Loucy (cell line): Measurements from ENCODE around the gene WNT4.

ENCODE experiments used
- H2AFZ ChIP-seq: fragments of 200-600 bp; sonication (generic); 2 replicates; pipeline ENCODE4 v1.6.0; 2016; ENCODE audit warnings: antibody characterized with exemption, mild to moderate bottlenecking, low read length, moderate library complexity
- H3F3A ChIP-seq: fragments of 200-600 bp; 2 replicates; pipeline ENCODE4 v1.6.0; 2016; ENCODE audit warnings: antibody characterized with exemption, low read depth, mild to moderate bottlenecking
- H3K27me3 ChIP-seq: fragments of 200-600 bp; sonication (generic); 2 replicates; pipeline ENCODE4 v1.6.1; 2014; ENCODE audit warnings: low read length, mild to moderate bottlenecking; ENCODE audit not compliant: insufficient read depth, poor library complexity, severe bottlenecking
- H3K36me3 ChIP-seq: fragments of 200-600 bp; sonication (generic); 2 replicates; pipeline ENCODE4 v1.6.1; 2016; ENCODE audit warnings: low read length; ENCODE audit not compliant: insufficient read depth
- H3K4me1 ChIP-seq: fragments of 200-600 bp; sonication (generic); 2 replicates; pipeline ENCODE4 v1.5.1; 2014; ENCODE audit warnings: low read length, mild to moderate bottlenecking; ENCODE audit not compliant: insufficient read depth, poor library complexity, severe bottlenecking
- H3K4me2 ChIP-seq: fragments of 200-600 bp; sonication (generic); 2 replicates; pipeline ENCODE4 v1.6.0; 2014; ENCODE audit warnings: antibody characterized with exemption, low read length, low read depth, mild to moderate bottlenecking; ENCODE audit not compliant: poor library complexity, severe bottlenecking
- H3K4me3 ChIP-seq: fragments of 200-600 bp; sonication (generic); 2 replicates; pipeline ENCODE4 v1.5.1; 2014; ENCODE audit warnings: low read length, mild to moderate bottlenecking, mixed read lengths; ENCODE audit not compliant: poor library complexity, severe bottlenecking
- H3K79me2 ChIP-seq: fragments of 200-600 bp; sonication (generic); 2 replicates; pipeline ENCODE4 v1.6.1; 2014; ENCODE audit warnings: low read length; ENCODE audit not compliant: insufficient read depth
- H3K9ac ChIP-seq: fragments of 200-600 bp; sonication (generic); 2 replicates; pipeline ENCODE4 v1.6.0; 2014; ENCODE audit warnings: mild to moderate bottlenecking, low read depth, low read length, moderate library complexity; ENCODE audit not compliant: poor library complexity, severe bottlenecking
- H3K9me2 ChIP-seq: fragments of 200-600 bp; sonication (generic); replicated peaks from 2 replicates; pipeline ENCODE4 v1.6.1; 2016; ENCODE audit warnings: low read depth, low read length, mixed read lengths
- H3K9me3 ChIP-seq: fragments of 200-600 bp; sonication (generic); 2 replicates; pipeline ENCODE4 v1.6.1; 2014; ENCODE audit warnings: mild to moderate bottlenecking, antibody characterized with exemption, low read length, low read depth; ENCODE audit not compliant: insufficient read depth
- H4K20me1 ChIP-seq: fragments of 200-600 bp; sonication (generic); 2 replicates; pipeline ENCODE4 v1.6.0; 2014; ENCODE audit warnings: antibody characterized with exemption, low read length, mild to moderate bottlenecking; ENCODE audit not compliant: insufficient read depth, poor library complexity, severe bottlenecking
- EZH2phosphoT487 ChIP-seq: fragments of 200-600 bp; IDR thresholded peaks from 2 replicates; pipeline ENCODE4 v1.6.1; 2018; ENCODE audit warnings: antibody characterized with exemption, mild to moderate bottlenecking, moderate library complexity, borderline replicate concordance
- TF ChIP-seq, protein P1 (sequence below): fragments of 200-600 bp; sonication (generic); conservative IDR thresholded peaks from 2 replicates; pipeline ENCODE4 v1.5.1; 2014; ENCODE audit warnings: mild to moderate bottlenecking, antibody characterized with exemption, low read length

WNT4 gene

DNA sequence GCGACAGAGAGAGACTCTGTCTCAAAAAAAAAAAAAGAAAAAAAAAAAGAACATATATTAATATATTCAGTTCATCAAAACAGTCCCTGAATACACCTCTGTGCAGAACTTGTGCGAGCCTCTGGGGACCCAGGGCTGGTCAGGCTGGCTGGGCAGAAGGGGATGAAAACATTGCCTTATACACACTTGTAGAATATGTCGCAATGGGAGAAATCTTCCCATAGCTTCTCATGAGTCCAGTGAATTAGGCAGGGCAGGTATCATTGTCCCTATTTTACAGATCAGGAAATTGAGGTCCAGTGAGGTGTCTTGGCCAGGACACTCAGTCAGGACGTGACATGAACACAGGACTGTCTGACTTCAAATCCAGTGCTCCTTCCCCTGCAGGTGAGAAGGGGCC is 12.6 kb upstream of the WNT4 start:
- TF ChIP-seq, protein P1, sequence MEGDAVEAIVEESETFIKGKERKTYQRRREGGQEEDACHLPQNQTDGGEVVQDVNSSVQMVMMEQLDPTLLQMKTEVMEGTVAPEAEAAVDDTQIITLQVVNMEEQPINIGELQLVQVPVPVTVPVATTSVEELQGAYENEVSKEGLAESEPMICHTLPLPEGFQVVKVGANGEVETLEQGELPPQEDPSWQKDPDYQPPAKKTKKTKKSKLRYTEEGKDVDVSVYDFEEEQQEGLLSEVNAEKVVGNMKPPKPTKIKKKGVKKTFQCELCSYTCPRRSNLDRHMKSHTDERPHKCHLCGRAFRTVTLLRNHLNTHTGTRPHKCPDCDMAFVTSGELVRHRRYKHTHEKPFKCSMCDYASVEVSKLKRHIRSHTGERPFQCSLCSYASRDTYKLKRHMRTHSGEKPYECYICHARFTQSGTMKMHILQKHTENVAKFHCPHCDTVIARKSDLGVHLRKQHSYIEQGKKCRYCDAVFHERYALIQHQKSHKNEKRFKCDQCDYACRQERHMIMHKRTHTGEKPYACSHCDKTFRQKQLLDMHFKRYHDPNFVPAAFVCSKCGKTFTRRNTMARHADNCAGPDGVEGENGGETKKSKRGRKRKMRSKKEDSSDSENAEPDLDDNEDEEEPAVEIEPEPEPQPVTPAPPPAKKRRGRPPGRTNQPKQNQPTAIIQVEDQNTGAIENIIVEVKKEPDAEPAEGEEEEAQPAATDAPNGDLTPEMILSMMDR: no peak
- TF ChIP-seq EZH2phosphoT487: no peak
- H3K79me2 ChIP-seq: no peaks in the 10 kb centered on the region
- no peaks in the 10 kb centered on the region for H3K36me3 ChIP-seq
- no peak overlapping the region for H3K4me2 ChIP-seq
- H3K9me3 ChIP-seq: no peaks in the 10 kb centered on the region
- H3F3A ChIP-seq: no peaks in the 10 kb centered on the region
- no peaks in the 10 kb centered on the region for H3K27me3 ChIP-seq
- H3K9ac ChIP-seq: no peak overlapping the region
- H3K4me1 ChIP-seq: no peaks in the 10 kb centered on the region
- H3K9me2 ChIP-seq: no peaks in the 10 kb centered on the region
- no peak overlapping the region for H2AFZ ChIP-seq
- H4K20me1 ChIP-seq: no peaks in the 10 kb centered on the region
- no peak overlapping the region for H3K4me3 ChIP-seq

DNA sequence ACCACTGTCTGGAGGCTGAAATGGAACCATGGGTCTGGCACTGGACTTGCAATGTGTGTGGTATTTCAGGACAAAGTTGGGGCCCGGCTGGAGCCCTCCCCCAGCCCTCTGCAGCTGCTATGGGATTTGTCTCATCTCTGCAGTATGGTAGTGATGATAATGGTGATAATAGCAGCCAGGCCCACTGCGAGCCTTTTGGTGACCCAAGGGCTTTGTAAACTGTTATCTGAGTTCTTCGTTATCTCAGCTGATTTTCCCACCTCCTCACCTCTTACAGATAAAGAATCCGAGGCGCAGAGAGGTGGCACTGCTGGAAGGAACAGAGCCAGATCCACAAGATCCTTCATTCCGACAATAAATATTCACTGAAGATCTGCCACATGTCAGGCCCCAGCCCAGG is 11.7 kb upstream of the WNT4 start:
- Histone ChIP-seq H3K79me2 (no peaks in the 10 kb centered on the region), H3K9ac (no peak overlapping the region), H3K27me3 (no peaks in the 10 kb centered on the region), H3K9me3 (no peaks in the 10 kb centered on the region), H3K9me2 (no peaks in the 10 kb centered on the region), H3K36me3 (no peaks in the 10 kb centered on the region), H3K4me1 (no peaks in the 10 kb centered on the region), H3K4me2 (no peak overlapping the region), H4K20me1 (no peaks in the 10 kb centered on the region), H2AFZ (no peak overlapping the region), H3K4me3 (no peak overlapping the region), H3F3A (no peaks in the 10 kb centered on the region)
- TF ChIP-seq EZH2phosphoT487: no peak
- TF ChIP-seq, protein P1: no peak

DNA sequence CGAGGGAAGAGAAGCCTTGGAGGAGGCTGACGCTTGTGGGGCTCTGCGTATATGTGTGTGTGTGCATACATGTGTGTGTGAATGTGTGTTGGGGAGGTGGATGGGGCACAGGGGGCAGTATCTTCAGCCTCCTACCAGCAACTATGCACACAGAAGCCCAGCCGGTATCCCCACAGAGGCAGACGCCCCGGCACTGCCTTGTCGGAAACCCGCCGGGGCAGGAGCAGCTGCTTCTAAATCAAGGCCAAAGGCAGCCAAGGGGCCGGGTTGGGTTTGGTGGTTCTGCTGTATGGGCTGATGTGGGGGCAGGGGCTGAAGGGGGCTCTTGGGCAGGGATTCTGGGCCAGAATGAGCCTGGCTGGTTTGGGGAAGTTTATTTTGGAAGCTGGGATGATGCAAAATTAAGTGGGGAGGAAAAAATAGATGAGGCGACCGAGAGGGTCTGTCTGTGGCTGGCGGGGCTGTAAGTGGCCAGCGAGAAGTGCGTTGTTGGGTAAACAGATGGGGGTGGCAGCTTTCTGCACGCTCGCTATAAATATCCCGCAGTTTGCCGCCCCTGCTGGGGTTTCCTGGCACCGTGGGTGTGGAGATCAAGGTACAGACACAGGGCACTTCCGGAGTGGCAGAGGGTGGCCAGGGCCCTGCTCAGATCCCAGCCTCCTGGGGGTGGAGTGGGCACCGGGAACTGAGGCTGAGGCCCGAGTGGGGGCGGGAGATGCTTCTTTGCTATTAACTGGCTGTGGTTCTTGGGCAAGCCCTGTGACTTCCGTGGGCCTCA is 11.0 kb upstream of the WNT4 start:
- Histone ChIP-seq H3K9ac (no peak overlapping the region), H3F3A (no peaks in the 10 kb centered on the region), H3K27me3 (no peaks in the 10 kb centered on the region), H3K4me2 (no peak overlapping the region), H3K4me3 (no peak overlapping the region), H3K4me1 (no peaks in the 10 kb centered on the region), H2AFZ (no peak overlapping the region), H3K9me3 (no peaks in the 10 kb centered on the region), H3K36me3 (no peaks in the 10 kb centered on the region), H3K79me2 (no peaks in the 10 kb centered on the region), H3K9me2 (no peaks in the 10 kb centered on the region), H4K20me1 (no peaks in the 10 kb centered on the region)
- TF ChIP-seq EZH2phosphoT487: no peak
- TF ChIP-seq, protein P1: no peak
